ENCODE data around the gene SFSWAP. TPM values are rescaled to one million over a fixed set of nuclear protein-coding genes. Genes with fewer than 3 reads are reported as not detected.

Gene SFSWAP
- total and polyA plus RNA-seq, 2 of the 8 experiments (the other 6 are each of a cell fraction or from before 2014, with no cell fraction given): 36.5 to 49.5 TPM

DNA sequence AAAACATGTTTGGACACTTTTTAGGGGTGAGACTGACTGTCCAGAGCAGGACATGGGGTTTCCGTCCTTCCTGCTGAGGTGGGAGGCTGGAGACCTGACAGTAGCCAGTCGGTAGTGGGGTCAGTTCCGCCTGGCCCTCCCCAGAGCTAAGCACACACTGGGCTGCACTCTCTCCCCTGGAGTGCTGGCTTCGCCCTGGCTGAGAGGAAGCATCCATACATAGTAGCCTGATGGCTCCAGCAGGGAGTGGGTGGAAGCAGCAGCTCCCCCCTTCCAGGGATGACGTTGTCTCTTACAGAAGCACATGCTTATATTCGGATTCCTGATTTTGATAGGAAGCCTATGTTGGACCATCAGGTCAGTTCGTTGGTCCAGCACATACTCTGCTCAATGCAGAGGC is 40.4 kb downstream of the SFSWAP start:
- peaks cover 4% of the 10 kb centered on the region for H3K79me1 ChIP-seq (ENCODE audit: low read depth, low read length)
- no peak overlapping the region for H2AFZ ChIP-seq (ENCODE audit: low read length)
- H4K91ac ChIP-seq (replicated peaks; ENCODE audit: insufficient read length, low read length): no peak overlapping the region
- H3K23me2 ChIP-seq (ENCODE audit: low read depth, low read length): no peaks in the 10 kb centered on the region
- CTCF ChIA-PET (ENCODE audit: partially characterized antibody): interaction anchor here (1.5 to 1.8 kb wide), 2 partner anchors 21 to 647 kb away, joined by 3 to 5 read pairs; no protein-coding TSS in a partner anchor
- H3K18ac ChIP-seq (ENCODE audit: extremely low read depth, low read length): no peak overlapping the region
- POLR2A ChIA-PET (ENCODE audit: partially characterized antibody): interaction anchor here (1.4 kb wide), 1 partner anchor 21 kb away, joined by 4 read pairs; no protein-coding TSS in a partner anchor
- H3K9me3 ChIP-seq (ENCODE audit: insufficient read depth in 2 of 2, low read depth in 1 of 2, low read length in 1 of 2): no peaks in the 10 kb centered on the region
- H3K27ac ChIP-seq (ENCODE audit: low read depth, low read length): 0 out of 2 replicates have a peak overlapping the region, but pooled peaks have one; percentile 12
- no peak overlapping the region for H3K56ac ChIP-seq (replicated peaks; ENCODE audit: insufficient read length, low read depth, low read length)
- no peak overlapping the region for H3K4me2 ChIP-seq (ENCODE audit: insufficient read depth in 1 of 2, low read depth in 2 of 2, low read length in 2 of 2)
- H2BK5ac ChIP-seq (ENCODE audit: low read depth, low read length): no peak overlapping the region
- H2BK12ac ChIP-seq (ENCODE audit: low read depth, low read length): no peak overlapping the region; the same call in 1 of the 2 replicates
- no peak overlapping the region for H2AK5ac ChIP-seq (ENCODE audit: low read depth, low read length)
- H4K5ac ChIP-seq (ENCODE audit: insufficient read length, low read depth, low read length): no peak overlapping the region
- no peak overlapping the region for H2BK120ac ChIP-seq (replicated peaks; ENCODE audit: low read depth, low read length)
- H3K4me3 ChIP-seq (ENCODE audit: extremely low read depth in 1 of 4, insufficient read depth in 2 of 4, low read depth in 3 of 4, low read length in 4 of 4): no peak overlapping the region
- no peak overlapping the region for H3K14ac ChIP-seq (ENCODE audit: insufficient read length)
- DNase-seq (ENCODE audit: low read depth in 1 of 2, low spot score in 2 of 2) (no peak), FAIRE-seq (no peak)
- H3K23ac ChIP-seq (ENCODE audit: insufficient read length): no peak overlapping the region
- H3K27me3 ChIP-seq (replicated peaks in 1 of 4; ENCODE audit: control insufficient read depth in 3 of 4, extremely low read depth in 1 of 4, insufficient read depth in 3 of 4, low read length in 3 of 4): no peaks in the 10 kb centered on the region
- H3K4me1 ChIP-seq (replicated peaks in 1 of 4; ENCODE audit: control insufficient read depth in 3 of 4, insufficient read depth in 4 of 4, low read length in 3 of 4): peaks cover 3 to 21% (median 10%) of the 10 kb centered on the region in 4 experiments
- no peak overlapping the region for H3K4ac ChIP-seq (replicated peaks; ENCODE audit: insufficient read length, low read depth, low read length)
- 78% methylated on average over 7 of the region's 7 CpGs; no CpG with 5 or more reads in 1 of the 2 experiments for WGBS, 2 experiments (ENCODE audit: extremely low coverage in 1 of 2, insufficient coverage in 1 of 2, insufficient read length in 1 of 2, insufficient replicate concordance in 2 of 2, low coverage in 1 of 2, low lambda C conversion rate in 2 of 2, missing lambda C conversion rate in 1 of 2)
- H4K8ac ChIP-seq (ENCODE audit: extremely low read depth, insufficient read depth, low read length): no peak overlapping the region; the same call in 1 of the 2 replicates
- H2BK20ac ChIP-seq (ENCODE audit: low read length): no peak overlapping the region
- 0 out of 2 replicates have a peak overlapping the region, but pooled peaks have one; percentile 61 for H2BK15ac ChIP-seq (ENCODE audit: low read length)
- H3K79me2 ChIP-seq (ENCODE audit: control insufficient read depth in 1 of 2, insufficient read depth in 2 of 2, low read length in 2 of 2): 0 out of 4 replicates have a peak, but pooled peaks cover 0 to 4% of the 10 kb centered on the region in 2 experiments
- peaks cover 0 to 3% of the 10 kb centered on the region in 2 experiments for H4K20me1 ChIP-seq (replicated peaks in 1 of 2; ENCODE audit: control insufficient read depth in 1 of 2, insufficient read depth in 2 of 2, low read length in 2 of 2)
- H3K9ac ChIP-seq (replicated peaks in 1 of 4; ENCODE audit: extremely low read depth in 1 of 4, low read depth in 3 of 4, low read length in 3 of 4): no peak overlapping the region
- peaks cover 4 to 31% (median 19%) of the 10 kb centered on the region in 4 experiments; a peak in 7 of 8 replicates for H3K36me3 ChIP-seq (ENCODE audit: control insufficient read depth in 2 of 4, insufficient read depth in 4 of 4, low read length in 3 of 4)
- TF ChIP-seq TAF7 (optimal IDR thresholded peaks at IDR 0.05; ENCODE audit: borderline replicate concordance, low read depth, low read length): no peak
- TF ChIP-seq RNF2 (IDR thresholded peaks at IDR 0.05; ENCODE audit: borderline replicate concordance, low read depth, low read length, missing control alignments, poor library complexity, severe bottlenecking): no peak
- no peak for TF ChIP-seq CHD1 (IDR thresholded peaks at IDR 0.05; ENCODE audit: low read depth, low read length)
- TF ChIP-seq, protein P1, sequence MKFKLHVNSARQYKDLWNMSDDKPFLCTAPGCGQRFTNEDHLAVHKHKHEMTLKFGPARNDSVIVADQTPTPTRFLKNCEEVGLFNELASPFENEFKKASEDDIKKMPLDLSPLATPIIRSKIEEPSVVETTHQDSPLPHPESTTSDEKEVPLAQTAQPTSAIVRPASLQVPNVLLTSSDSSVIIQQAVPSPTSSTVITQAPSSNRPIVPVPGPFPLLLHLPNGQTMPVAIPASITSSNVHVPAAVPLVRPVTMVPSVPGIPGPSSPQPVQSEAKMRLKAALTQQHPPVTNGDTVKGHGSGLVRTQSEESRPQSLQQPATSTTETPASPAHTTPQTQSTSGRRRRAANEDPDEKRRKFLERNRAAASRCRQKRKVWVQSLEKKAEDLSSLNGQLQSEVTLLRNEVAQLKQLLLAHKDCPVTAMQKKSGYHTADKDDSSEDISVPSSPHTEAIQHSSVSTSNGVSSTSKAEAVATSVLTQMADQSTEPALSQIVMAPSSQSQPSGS (IDR thresholded peaks at IDR 0.05; ENCODE audit: low read length): no peak
- TF ChIP-seq POU5F1 (IDR thresholded peaks at IDR 0.05; ENCODE audit: low read depth, low read length): no peak
